NAMALWA (cell line): ENCODE results near the gene PNMA3.
"Not testable (repeated sequence)": the region's sequence is repeated elsewhere in the genome, so short reads cannot be mapped to it uniquely, and the experiment has no call there.

ENCODE experiments used
- DNase-seq: peaks from one replicate; pipeline ENCODE4 v3.0.0-alpha.2; 2015; ENCODE audit warnings: low spot score

Gene PNMA3

GRCh38 chrX:153055871-153056749 is at the start of gene PNMA3:
TSS of gene PNMA3 (plus strand) at chrX:153056470. CDS start at chrX:153057056, 586 bp downstream.
- no peak for DNase-seq

GRCh38 chrX:153017174-153017573 is 39.1 kb upstream of the PNMA3 start:
- DNase-seq: not testable (repeated sequence)

GRCh38 chrX:153019166-153019565 is 37.1 kb upstream of the PNMA3 start:
- no peak for DNase-seq

- DNase-seq: not testable (repeated sequence)
Measured at GRCh38 chrX:153026501-153026900, 29.8 kb upstream of the PNMA3 start.

GRCh38 chrX:153028487-153028886 is 27.8 kb upstream of the PNMA3 start:
- not testable (repeated sequence) for DNase-seq

- no peak for DNase-seq
Measured at GRCh38 chrX:153029162-153029561, 27.1 kb upstream of the PNMA3 start.

- DNase-seq: no peak
Measured at GRCh38 chrX:153029875-153030274, 26.4 kb upstream of the PNMA3 start.

GRCh38 chrX:153030801-153031200 is 25.5 kb upstream of the PNMA3 start:
- DNase-seq: no peak

- peak; percentile 56 for DNase-seq
Measured at GRCh38 chrX:153032397-153033118, 23.7 kb upstream of the PNMA3 start.

GRCh38 chrX:153049093-153049492 is 7.2 kb upstream of the PNMA3 start:
- DNase-seq: no peak

- no peak for DNase-seq
Measured at GRCh38 chrX:153052534-153052933, 3.7 kb upstream of the PNMA3 start.

- no peak for DNase-seq
Measured at GRCh38 chrX:153057281-153057680, 1.0 kb downstream of the PNMA3 start.

- DNase-seq: no peak
Measured at GRCh38 chrX:153059191-153060094, 3.2 kb downstream of the PNMA3 start.

- no peak for DNase-seq
Measured at GRCh38 chrX:153060095-153060445, 3.8 kb downstream of the PNMA3 start.

- no peak for DNase-seq
Measured at GRCh38 chrX:153061732-153062131, 5.5 kb downstream of the PNMA3 start.

- no peak for DNase-seq
Measured at GRCh38 chrX:153063315-153063714, 7.0 kb downstream of the PNMA3 start.

- no peak for DNase-seq
Measured at GRCh38 chrX:153064061-153064460, 7.8 kb downstream of the PNMA3 start.

- no peak for DNase-seq
Measured at GRCh38 chrX:153065389-153065788, 9.1 kb downstream of the PNMA3 start.

GRCh38 chrX:153066402-153066801 is 10.1 kb downstream of the PNMA3 start:
- not testable (repeated sequence) for DNase-seq

GRCh38 chrX:153071909-153072583 is 15.8 kb downstream of the PNMA3 start, which contains the start of gene PNMA6A:
TSS of gene PNMA6A (plus strand) at chrX:153072454. CDS start at chrX:153073063, 609 bp downstream.
- DNase-seq: not testable (repeated sequence)

GRCh38 chrX:153073331-153073730 is 17.1 kb downstream of the PNMA3 start:
- not testable (repeated sequence) for DNase-seq
